Ishikawa (cell line): Measurements from ENCODE around the gene GRAMD2A.

Experiments
- EP300 ChIP-seq: IDR thresholded peaks from 2 replicates; pipeline ENCODE4 v1.6.1; 2012; ENCODE audit warnings: borderline replicate concordance
- FOXM1 ChIP-seq: IDR thresholded peaks from 2 replicates; pipeline ENCODE4 v1.6.1; 2012; ENCODE audit warnings: low read depth, borderline replicate concordance
- MAX ChIP-seq: IDR thresholded peaks from 2 replicates; pipeline ENCODE4 v1.6.1; 2012
- TAF1 ChIP-seq: IDR thresholded peaks from 2 replicates; pipeline ENCODE4 v1.6.1; 2012; ENCODE audit warnings: low read depth, mild to moderate bottlenecking
- YY1 ChIP-seq: IDR thresholded peaks from 2 replicates; pipeline ENCODE4 v1.6.1; 2012; ENCODE audit warnings: low read depth

DNA sequence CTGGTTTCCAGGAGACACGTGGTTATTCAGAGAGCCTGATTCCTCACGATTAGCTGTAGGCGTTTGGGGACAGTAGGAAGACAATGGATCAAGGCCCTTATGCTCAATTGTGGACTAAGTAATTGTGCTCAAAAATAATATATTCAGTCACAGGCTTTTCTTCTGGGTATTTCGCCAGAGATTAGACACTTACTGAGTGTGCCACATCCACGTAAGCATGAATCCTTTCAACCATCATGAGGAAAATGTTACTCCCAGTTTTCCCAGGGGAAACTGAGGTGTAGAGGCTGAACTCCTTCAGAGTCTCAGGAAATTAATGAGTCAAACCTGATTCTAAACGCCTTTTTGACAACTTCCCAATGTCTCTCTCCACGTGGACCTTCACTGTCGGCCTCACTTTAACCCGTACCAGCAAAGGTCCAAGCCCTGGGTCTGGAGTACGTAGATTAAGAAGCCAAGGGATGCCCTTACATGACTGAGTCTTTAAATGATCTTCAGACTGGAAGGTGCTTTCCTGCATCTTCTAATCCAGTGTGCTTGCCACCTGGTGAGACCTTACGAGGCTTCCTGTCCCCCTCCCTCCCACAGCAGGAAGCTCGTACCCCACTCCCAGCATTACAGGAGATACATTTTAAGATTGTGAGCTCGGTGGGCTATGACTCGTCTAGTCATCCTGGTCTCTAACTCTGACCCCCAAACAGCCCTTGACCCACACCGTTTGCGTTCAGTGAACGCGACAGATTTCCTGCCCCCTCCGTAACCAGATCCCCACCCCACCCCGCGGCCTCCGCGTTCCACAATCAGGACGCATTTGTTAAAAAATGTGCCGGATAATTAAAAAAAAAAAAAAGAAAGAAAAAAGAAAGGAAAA is 31.7 kb upstream of the GRAMD2A start:
- no peak; the same call in 1 of the 2 replicates for TF ChIP-seq MAX
- TF ChIP-seq EP300: no peak
- no peak for TF ChIP-seq TAF1
- no peak for TF ChIP-seq YY1
- TF ChIP-seq FOXM1: no peak
